Measurements from ENCODE around the gene ABTB2.

Gene ABTB2

DNA sequence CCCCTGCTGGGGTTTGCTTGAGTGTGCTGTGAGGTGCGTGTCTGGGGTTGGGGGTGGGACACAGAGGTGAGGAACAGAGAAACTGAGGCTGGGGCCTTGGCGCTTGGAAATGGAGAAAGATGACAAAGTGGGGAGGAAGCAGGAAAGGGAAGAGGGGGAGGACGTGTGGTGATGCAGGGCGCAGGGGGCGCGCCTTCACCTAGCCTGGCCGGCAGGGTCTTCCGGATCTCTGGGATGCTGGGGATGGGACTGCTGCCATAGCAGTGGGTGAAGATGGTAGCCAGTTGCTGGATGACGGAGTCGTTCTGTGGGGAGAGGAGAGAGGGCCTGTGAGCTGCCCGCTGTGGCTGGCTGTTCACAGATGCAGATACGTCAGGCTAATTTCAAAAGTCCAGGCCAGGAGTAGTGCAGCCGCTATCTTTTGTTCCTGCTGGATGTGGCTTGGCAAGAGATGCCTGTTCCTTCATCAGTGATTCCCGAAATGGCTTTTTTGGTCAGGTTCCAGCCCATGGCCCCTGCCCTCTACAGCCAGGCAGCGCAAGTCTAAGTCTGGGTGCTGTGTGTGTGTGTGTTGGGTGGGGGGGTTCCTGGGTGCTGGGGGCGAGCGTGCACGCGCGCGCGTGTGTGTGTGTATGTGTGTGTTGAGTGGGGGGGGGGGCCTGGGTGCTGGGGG is 197.6 kb downstream of the ABTB2 start:
- DNase-seq: no peak

DNA sequence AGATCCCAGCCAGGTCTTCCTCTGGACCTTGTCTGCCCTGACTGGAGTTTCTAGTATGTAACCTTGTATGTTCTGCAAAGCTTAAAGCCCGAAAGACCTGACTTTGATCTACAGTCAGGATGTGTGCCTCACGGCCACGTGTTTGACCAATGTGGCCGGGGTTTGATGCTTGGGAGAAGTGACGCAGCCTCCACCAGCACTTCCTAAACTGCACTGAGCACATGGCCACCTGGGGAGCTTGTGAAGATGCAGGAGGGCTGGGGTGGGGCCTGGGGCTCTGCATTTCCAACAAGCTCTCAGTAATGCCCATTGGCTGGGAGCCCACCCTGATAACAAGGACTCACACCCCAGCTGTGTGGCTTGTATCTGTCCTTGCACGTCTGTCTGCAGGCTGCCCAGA is 199.1 kb downstream of the ABTB2 start:
- no peak for DNase-seq

- DNase-seq: no peak
Observed at GRCh38 chr11:34157163-34157562, 200.6 kb downstream of the ABTB2 start.

- no peak for DNase-seq
Observed at GRCh38 chr11:34155757-34156062, 202.1 kb downstream of the ABTB2 start.

DNA sequence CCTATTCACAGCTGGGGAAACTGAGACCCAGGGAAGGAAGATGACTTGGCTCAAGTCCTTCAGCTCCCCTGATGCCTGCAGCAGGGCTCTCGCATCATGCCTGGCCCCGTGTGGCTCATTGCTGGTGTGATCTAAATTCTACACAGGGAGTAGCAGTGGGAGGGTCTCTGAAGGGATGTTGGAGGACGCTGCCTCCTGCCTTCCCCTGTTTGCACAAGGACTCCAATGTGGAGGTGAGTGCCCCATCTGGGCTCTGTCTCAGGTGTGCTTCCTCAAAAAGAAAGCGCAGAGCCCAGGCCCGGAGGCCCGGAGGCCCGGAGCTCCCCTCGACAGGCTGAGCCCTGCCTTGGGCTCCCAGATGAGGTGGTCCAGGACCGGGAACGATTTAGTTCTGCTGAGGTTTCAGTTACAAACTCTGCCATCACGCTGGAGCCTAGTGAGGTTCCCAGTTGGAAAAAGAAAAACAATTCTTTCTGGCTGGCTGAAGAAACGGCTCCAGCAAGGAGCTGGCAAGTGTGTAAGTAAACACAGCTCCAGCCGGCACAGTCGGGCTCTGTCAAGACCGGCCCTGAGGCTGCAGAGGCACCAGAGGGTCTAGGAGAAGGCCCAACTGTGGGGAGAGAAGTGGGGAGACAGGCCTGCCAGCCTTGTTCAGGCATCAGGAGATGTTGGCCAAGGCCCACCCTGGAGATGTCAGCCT is 202.6 kb downstream of the ABTB2 start:
- DNase-seq: no peak

DNA sequence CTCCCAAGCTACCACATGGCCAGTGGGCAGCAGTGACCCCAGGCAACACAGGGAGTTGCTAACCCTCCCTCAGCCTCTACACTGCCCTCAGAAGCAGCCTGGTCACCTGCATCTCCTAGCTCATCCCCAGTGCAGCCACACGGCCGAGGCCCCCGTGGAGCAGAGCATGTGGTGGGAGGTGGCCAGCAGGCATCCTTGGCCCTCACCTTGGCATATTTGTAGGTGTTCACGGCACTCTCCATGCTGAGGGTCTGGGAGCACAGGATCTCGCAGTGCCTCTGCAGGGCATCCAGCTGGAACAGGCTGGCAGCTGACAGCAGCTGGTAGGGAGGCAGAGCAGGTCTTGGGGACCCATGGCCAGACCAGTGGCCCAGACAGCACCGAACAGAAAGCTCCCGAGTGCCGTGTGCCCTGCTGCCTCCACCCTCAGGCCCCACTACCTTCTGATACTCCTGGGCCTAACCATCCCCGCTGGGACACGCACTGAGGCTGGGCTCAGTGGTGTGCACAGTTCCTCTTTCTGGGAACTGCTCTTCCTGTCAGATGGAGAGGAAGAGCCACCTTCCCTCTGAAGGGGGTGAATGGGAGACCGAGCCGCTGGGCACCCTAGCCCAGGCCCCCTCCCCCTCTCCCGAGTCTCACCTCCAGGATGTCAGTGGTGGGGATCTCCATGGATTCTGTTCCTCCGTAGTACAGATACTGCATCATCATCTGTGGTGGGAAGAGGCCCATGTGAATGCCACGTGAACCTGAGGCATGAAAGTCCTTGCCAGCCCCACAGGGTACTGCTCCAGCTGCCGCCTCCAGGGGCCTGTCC is 203.5 kb downstream of the ABTB2 start:
- no peak for DNase-seq

- no peak for DNase-seq
Observed at GRCh38 chr11:34151916-34152845, 205.6 kb downstream of the ABTB2 start.

DNA sequence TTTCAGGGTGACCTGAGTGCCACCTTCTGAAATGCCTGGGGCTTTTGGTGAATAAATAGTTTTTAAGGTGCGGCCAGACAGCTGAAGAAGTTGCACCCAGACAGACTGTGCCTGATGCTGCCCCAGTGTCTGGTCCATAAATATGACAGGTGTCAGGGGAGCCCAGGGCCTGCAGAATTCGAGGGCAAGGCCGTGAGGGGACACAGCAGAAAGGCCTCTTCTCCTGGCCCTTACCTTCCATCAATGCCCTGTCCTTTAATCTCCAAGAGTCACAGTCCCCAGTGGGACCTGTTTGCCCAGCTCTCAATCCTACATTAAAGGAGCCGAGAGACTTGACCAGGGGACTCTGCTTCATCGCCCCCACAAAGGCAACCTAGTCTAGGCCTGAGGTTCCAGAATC is 206.6 kb downstream of the ABTB2 start:
- no peak for DNase-seq

GRCh38 chr11:34150494-34151151 is 207.2 kb downstream of the ABTB2 start:
- DNase-seq: no peak

DNA sequence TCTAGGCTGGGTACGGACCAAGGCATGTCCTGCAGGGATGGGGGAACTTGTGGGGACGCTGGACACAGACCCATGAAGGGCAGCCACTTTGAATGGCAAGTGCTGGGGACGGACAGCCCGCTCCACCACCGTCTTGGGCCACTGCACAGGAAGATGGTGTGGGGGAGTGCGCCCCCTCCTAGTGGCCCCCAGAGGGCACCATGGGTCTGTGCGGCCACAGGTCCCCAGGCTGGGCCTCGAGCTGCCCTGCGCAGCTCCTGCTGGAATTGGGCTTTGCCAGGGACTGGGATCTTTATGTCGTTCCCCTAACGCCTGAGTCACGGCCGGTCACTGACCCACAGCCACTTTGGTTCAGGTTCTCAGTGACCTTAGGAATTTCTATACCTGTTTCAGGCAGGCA is 208.0 kb downstream of the ABTB2 start:
- no peak for DNase-seq

DNA sequence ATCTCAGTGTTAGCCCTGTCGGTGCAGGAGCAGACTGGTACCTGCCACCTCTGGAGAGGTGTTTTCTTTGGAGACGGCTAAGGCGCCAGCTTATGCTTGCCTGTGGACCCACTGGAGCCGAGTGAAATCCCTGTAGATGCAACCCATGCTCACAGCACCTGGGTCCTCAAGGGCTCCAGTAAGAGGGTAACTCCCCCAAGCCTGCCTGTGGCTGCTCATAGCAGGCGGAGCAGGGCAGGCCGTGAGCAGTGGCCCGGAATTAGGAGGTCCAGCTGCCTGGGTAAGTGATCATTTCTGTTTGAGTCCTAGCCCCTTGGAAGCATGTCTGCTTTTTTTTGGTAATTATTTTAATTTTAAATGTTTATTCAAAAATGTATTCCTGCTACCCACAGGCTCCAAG is 208.5 kb downstream of the ABTB2 start:
- no peak for DNase-seq

- DNase-seq: no peak
Observed at GRCh38 chr11:34148504-34149165, 209.2 kb downstream of the ABTB2 start.

GRCh38 chr11:34147581-34147980 is 210.2 kb downstream of the ABTB2 start:
- DNase-seq: no peak

- DNase-seq: no peak
Observed at GRCh38 chr11:34146866-34147265, 210.9 kb downstream of the ABTB2 start.

DNA sequence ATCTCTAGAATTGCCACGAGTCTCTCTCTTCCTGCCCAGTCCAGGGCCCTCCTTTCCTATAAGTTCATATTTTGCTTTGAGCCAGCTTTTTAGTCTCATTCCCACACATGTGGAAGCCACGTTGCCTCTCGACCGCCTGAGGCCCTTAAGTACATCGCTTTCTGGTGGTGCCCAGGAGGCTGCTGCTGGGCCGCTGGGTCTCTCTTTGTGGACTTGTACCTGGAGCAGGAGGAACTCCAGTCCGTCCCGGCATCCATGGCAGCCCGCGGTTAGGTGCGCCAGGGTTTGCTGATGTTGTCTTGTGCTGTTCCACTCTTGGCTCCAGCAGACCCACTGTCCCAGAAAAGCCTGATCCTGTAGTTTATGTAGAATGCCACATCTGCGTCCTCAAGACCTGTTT is 211.4 kb downstream of the ABTB2 start:
- no peak for DNase-seq

- no peak for DNase-seq
Observed at GRCh38 chr11:34145847-34146381, 211.9 kb downstream of the ABTB2 start.

GRCh38 chr11:34145073-34145472 is 212.7 kb downstream of the ABTB2 start:
- DNase-seq: no peak

DNA sequence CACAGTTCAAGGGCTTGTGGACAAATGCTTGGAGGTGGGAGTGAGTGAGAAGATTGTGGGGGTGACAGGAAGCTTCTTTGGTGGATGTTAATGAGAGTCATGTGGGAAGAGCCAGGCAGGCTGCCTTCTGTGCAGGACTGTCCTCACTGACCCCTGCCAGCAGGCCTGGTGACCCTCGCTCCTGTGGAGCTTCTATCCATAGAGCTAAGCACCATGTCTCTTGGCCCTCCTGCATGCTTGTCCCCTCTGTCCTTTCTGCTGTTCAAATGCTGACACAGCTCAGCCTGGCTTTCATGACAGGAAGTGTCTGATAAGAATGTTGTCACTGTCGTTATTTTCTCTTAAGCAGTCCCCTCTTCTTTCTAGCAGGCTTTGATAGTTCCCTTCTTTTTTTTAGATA is 214.8 kb downstream of the ABTB2 start:
- no peak for DNase-seq

DNA sequence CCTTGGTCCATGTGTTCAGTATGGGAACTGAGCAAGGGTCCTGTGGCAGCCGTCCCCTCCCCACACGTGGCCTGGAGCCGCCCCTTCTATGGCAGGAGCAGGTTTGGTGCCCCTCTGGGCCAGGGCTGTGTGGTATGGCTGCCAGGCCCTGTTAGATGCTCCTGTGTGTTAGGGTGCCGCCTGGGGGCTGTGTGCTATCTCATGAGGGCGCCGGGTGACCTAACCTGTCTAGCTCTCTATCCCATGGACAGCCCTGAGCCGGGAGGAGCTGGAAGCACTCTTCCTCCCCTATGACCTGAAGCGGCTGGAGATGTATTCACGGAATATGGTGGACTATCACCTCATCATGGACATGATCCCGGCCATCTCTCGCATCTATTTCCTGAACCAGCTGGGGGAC is 217.7 kb downstream of the ABTB2 start:
- no peak for DNase-seq

DNA sequence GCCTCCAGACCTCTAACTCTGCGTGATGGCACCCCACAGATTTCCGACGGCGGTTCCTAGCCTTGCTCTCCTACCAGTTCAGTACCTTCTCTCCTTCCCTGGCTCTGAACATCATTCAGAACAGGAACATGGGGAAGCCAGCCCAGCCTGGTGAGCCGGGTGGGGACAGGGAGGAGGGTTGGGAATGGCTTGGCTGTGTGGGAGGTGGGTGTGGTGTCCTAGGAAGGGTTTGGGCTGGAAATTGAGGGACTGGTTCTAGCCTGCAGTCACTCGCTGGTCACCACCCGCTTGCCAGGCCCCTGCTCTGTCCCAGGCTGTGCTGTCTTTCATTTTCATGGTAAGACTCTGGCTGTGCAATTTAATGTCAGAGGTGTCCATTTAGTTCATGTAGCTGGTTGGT is 218.5 kb downstream of the ABTB2 start:
- no peak for DNase-seq

DNA sequence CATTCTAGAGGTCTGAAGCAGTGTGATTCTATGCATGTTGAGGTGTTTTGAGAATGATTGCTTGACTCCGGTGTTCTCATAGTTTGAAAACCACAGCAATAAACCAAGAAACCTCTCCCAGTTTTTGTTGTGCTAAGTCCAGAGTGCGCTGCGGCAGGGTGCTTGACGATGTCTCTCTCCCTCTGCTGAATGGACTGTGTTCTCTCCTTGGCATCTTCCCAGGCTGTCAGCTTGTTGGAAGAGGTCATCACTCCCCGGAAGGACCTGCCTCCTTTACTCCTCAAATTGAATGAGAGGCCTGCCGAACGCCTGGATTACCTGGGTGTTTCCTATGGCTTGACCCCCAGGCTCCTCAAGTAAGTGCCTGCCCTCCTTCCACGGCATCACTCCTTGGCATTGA is 221.4 kb downstream of the ABTB2 start:
- DNase-seq: no peak

- DNase-seq: no peak
Observed at GRCh38 chr11:34135439-34135838, 222.4 kb downstream of the ABTB2 start.
